GM13977 (cell line): Measurements from ENCODE around the gene CHD5.

Source experiments
- DNase-seq: peaks from one replicate; pipeline ENCODE4 v3.0.0; 2012; ENCODE audit warnings: low spot score
- in situ Hi-C: fragments of 300-500 bp; cut with MboI; formaldehyde crosslinking; loops from one replicate; pipeline ENCODE4 v1.12.0; 2022; ENCODE audit warnings: low sequenced_read_pairs, low pct_unique_long_range_greater_than_20kb, mixed read lengths, inconsistent platforms; ENCODE audit not compliant: unreplicated experiment
- TF ChIP-seq, protein P1 (sequence below): IDR thresholded peaks from 2 replicates; pipeline ENCODE4 v1.5.1; 2012; ENCODE audit warnings: mild to moderate bottlenecking, control low read depth; ENCODE audit not compliant: insufficient read depth; ENCODE audit errors: extremely low read depth, missing control alignments

Gene CHD5

GRCh38 chr1:6150006-6150938 is 29.8 kb downstream of the CHD5 start:
- DNase-seq, result no peak
- TF ChIP-seq, protein P1, sequence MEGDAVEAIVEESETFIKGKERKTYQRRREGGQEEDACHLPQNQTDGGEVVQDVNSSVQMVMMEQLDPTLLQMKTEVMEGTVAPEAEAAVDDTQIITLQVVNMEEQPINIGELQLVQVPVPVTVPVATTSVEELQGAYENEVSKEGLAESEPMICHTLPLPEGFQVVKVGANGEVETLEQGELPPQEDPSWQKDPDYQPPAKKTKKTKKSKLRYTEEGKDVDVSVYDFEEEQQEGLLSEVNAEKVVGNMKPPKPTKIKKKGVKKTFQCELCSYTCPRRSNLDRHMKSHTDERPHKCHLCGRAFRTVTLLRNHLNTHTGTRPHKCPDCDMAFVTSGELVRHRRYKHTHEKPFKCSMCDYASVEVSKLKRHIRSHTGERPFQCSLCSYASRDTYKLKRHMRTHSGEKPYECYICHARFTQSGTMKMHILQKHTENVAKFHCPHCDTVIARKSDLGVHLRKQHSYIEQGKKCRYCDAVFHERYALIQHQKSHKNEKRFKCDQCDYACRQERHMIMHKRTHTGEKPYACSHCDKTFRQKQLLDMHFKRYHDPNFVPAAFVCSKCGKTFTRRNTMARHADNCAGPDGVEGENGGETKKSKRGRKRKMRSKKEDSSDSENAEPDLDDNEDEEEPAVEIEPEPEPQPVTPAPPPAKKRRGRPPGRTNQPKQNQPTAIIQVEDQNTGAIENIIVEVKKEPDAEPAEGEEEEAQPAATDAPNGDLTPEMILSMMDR, result no peak
- in situ Hi-C loops, result no loop called here

DNA sequence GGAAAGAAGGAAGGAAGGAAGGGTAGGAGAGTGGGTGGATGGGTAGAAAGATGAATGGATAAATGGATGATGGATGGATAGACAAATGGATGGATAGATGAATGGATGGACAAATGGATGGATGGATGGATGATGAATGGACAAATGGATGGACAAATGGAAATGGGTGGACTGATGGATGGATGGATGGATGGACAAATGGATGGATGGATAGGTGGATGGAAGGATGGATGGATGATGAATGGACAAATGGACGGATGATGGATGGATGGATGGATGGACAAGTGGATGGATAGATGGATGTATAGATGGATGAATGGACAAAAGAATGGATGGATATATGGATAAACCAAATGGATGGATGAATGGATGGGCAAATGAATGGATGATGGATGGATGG is 30.5 kb downstream of the CHD5 start:
- TF ChIP-seq, protein P1, result no peak
- in situ Hi-C loops, result no loop called here
- no peak for DNase-seq

DNA sequence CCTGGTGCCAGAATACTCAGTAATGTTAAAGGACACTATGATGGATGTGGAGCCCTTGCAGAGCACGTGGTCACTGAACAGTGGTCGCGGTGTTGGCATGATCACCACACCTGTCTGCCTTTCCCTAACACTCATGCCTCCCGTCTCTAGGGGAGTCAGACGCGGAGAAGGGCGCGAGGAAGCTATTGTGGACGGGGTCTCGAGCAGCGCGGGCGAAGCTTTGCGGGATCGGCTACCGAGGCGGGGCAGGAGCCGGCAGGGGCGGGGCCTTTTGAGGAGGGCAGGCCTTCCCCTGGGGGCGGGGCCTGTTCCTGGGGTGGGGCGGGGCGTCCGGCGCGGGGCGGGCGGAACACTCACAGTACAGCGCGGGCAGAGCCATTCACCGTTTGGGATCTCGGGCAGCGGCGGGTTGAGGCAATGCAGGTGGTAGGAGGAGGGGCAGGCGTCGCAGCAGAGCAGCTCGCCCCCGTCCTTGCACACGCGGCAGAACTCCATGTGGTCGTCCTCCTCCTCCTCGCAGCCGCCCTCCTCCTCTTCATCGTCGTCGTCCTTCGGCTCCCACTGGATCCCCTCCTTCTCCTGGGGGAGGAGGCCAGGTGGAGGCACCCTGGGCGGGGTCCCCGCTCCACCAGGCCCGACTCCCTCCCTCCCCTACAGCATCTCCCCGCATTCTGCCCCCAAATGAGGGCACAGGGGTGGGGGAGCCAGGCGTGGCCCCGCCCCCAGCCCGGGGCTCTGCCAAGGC is 31.5 kb downstream of the CHD5 start:
- DNase-seq, result peak; percentile 79

DNA sequence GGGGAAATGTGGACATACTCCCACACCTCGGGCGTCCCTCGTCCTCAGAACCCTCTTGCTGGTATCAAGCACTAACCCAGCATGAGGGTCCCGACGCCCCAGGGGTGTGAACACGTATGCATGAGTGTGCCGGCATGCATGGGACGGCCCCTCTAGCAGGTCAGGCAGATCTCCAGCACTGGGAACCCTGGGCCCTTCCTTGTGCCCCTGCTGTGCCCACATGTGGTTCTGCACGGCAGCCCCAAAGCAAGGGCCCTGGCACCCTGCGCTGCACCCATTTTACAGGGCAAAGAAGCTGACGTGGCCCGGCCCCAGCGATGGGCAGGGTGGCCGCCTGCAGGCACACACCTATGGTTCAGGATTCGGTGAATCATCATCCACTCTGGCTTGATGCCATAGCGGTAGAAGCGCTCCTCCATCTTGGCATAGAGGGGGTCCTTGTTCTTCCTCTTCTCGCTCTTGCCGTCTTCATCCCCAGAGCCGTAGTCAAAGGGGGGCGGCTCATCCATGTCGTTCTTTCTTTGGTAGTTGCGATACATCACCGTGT is 34.2 kb downstream of the CHD5 start:
- TF ChIP-seq, protein P1, result no peak
- DNase-seq, result no peak
- in situ Hi-C loops, result no loop called here

More for the DNA sequence above, 31.5 kb downstream of the CHD5 start:
- in situ Hi-C loops, result no loop called here
- TF ChIP-seq, protein P1, result no peak

DNA sequence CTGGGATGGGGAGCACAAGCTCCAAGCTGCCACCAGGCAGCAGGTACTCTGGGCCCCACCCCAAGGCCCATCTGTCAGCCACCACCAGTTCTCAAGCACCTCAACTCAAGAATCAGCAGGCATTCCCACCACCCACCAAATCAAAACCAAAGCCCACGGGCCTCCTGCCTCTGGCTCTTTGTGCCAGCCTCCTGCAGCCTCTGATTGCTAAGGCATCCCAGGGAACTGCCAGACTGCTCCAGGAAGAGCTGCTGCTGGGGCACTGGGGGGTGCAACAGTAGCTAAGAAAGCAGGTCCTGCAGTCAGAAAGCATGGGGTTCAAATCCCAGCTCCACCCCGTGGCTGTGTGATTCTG is 34.7 kb downstream of the CHD5 start:
- no peak for DNase-seq
- in situ Hi-C loops, result no loop called here
- TF ChIP-seq, protein P1, result no peak

DNA sequence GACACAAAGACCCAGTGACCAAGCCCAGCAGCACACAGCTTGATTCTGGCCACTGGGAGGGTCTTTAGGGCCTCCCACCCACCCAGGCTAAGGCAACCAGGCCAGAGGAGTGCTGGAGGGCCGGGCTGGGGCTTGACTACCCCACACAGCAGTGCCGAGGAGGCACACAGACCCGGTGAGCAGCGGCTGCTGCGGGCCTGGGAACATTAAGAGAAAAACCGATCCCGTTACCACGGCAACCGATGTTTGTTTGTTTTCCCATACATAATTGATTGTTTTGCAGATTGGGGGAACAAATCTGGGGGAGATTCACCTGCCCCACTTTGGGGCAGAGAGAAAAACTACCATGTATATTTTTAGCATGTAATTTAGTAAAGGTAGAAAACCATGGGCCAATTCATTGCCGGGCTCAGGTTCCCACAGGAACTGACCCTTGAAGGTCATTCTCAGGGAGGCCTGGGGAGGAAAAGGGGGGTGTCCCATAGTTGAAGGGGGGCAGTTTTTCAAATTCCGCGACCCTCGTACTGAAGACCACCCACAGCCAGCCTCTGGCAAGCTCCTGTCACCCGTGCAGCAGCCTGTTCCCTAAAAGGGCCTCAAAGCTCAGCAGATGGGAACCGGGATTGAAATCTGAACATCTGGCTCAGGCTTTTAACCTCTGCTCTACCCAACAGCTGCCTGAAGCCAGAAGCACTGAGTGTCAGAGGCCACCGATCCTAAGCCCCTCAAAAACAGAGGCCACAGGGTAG is 35.3 kb downstream of the CHD5 start:
- in situ Hi-C loops, result no loop called here
- TF ChIP-seq, protein P1, result no peak
- DNase-seq, result no peak
